WTC11 (cell line): Measurements from ENCODE around the gene GRK1. TPM values are rescaled to one million over a fixed set of nuclear protein-coding genes. Genes with fewer than 3 reads are reported as not detected.

Experiments used
- ATAC-seq: fragments of 200-7000 bp; cut with Tn5 transposase; 2 replicates; pipeline ENCODE4 v1.10.0; 2021; ENCODE audit warnings: mild to moderate bottlenecking, moderate library complexity
- CTCF ChIA-PET: fragments of 300-600 bp; sonication (Branson Sonifier 250); formaldehyde crosslinking; loops from one replicate; lab custom pipeline; 2021; ENCODE audit warnings: antibody characterized with exemption; lab: Charles Lee
- POLR2A ChIA-PET: fragments of 350-600 bp; sonication (Branson Sonifier 250); formaldehyde crosslinking; loops from one replicate; lab custom pipeline; 2021; ENCODE audit warnings: antibody characterized with exemption; lab: Charles Lee
- DNase-seq: peaks from one replicate; pipeline ENCODE4 v3.0.0; 2021; ENCODE audit warnings: low spot score
- H3K27ac Mint-ChIP-seq: 2 replicates; pipeline ENCODE4 v1.8.0; 2021; ENCODE audit warnings: mixed read lengths
- H3K27me3 Mint-ChIP-seq: 2 replicates; pipeline ENCODE4 v1.8.0; 2021; ENCODE audit warnings: low read depth, mild to moderate bottlenecking, moderate library complexity, mixed read lengths
- H3K36me3 Mint-ChIP-seq: 2 replicates; pipeline ENCODE4 v1.8.0; 2021; ENCODE audit warnings: mixed read lengths
- H3K4me1 Mint-ChIP-seq: 2 replicates; pipeline ENCODE4 v1.8.0; 2022; ENCODE audit warnings: mixed read lengths
- H3K4me3 Mint-ChIP-seq: 2 replicates; pipeline ENCODE4 v1.8.0; 2021; ENCODE audit warnings: mild to moderate bottlenecking, moderate library complexity, mixed read lengths
- H3K9me3 Mint-ChIP-seq: 2 replicates; pipeline ENCODE4 v1.8.0; 2021; ENCODE audit warnings: mixed read lengths
- AR ChIP-seq: fragments of 250-450 bp; sonication (Bioruptor Pico); IDR thresholded peaks from 2 replicates; pipeline ENCODE4 v1.9.0; 2021; ENCODE audit warnings: mild to moderate bottlenecking
- ELF4 ChIP-seq: sonication (generic); formaldehyde crosslinking; IDR thresholded peaks from 2 replicates; pipeline ENCODE4 v1.8.1; 2022; ENCODE audit warnings: low read depth, mild to moderate bottlenecking, moderate library complexity, missing genetic modification reagents
- FOXJ3 ChIP-seq: sonication (generic); formaldehyde crosslinking; IDR thresholded peaks from 2 replicates; pipeline ENCODE4 v1.9.0; 2021; ENCODE audit warnings: missing genetic modification reagents, mild to moderate bottlenecking, borderline replicate concordance
- NR1H2 ChIP-seq: sonication (generic); formaldehyde crosslinking; IDR thresholded peaks from 2 replicates; pipeline ENCODE4 v1.9.0; 2021; ENCODE audit warnings: mild to moderate bottlenecking, moderate library complexity, missing genetic modification reagents
- OVOL2 ChIP-seq: fragments of 250-450 bp; sonication (Bioruptor Pico); IDR thresholded peaks from 2 replicates; pipeline ENCODE4 v1.9.0; 2021; ENCODE audit warnings: mild to moderate bottlenecking, borderline replicate concordance
- TEAD1 ChIP-seq: sonication (generic); formaldehyde crosslinking; IDR thresholded peaks from 2 replicates; pipeline ENCODE4 v1.8.0; 2022; ENCODE audit warnings: mild to moderate bottlenecking, missing genetic modification reagents
- TP53 ChIP-seq: sonication (generic); formaldehyde crosslinking; IDR thresholded peaks from 2 replicates; pipeline ENCODE4 v1.8.1; 2023; ENCODE audit warnings: mild to moderate bottlenecking, missing genetic modification reagents
- ZNF281 ChIP-seq: sonication (generic); formaldehyde crosslinking; IDR thresholded peaks from 2 replicates; pipeline ENCODE4 v1.8.0; 2023; ENCODE audit warnings: mild to moderate bottlenecking, missing genetic modification reagents
- ZNF416 ChIP-seq: fragments of 250-450 bp; sonication (Bioruptor Pico); IDR thresholded peaks from 2 replicates; pipeline ENCODE4 v1.9.0; 2021; ENCODE audit warnings: mild to moderate bottlenecking, inconsistent platforms
- ZNF532 ChIP-seq: fragments of 250-450 bp; sonication (Bioruptor Pico); IDR thresholded peaks from 2 replicates; pipeline ENCODE4 v1.9.0; 2021; ENCODE audit warnings: mild to moderate bottlenecking, borderline replicate concordance
- total RNA-seq: library from RNA; stranded (reverse); gene quantifications from 3 replicates; pipeline ENCODE4 v1.2.3, GENCODE V29; 2021
- TF ChIP-seq, protein P1 (sequence below): sonication (generic); formaldehyde crosslinking; IDR thresholded peaks from 2 replicates; pipeline ENCODE4 v1.8.0; 2022; ENCODE audit warnings: mild to moderate bottlenecking, missing genetic modification reagents
- TF ChIP-seq, protein P2 (sequence below): sonication (generic); formaldehyde crosslinking; IDR thresholded peaks from 2 replicates; pipeline ENCODE4 v1.8.1; 2022; ENCODE audit warnings: mild to moderate bottlenecking, missing genetic modification reagents, moderate library complexity, borderline replicate concordance
- TF ChIP-seq, protein P3 (sequence below): sonication (generic); formaldehyde crosslinking; IDR thresholded peaks from 2 replicates; pipeline ENCODE4 v1.8.1; 2023; ENCODE audit warnings: mild to moderate bottlenecking, missing genetic modification reagents

The GRK1 gene
- total RNA-seq, 1 experiment from 2014 or later: 0.17 TPM

GRCh38 chr13:113754691-113755090 lies 87.7 kb downstream of the GRK1 start:
- ChIA-PET CTCF (interaction anchor here (1.0 kb wide), 1 partner anchor 13 kb away, joined by 3 read pairs; no protein-coding TSS in a partner anchor), POLR2A (no interaction called here)
- TF ChIP-seq OVOL2 (no peak), NR1H2 (CRISPR knock-in tag) (no peak), ZNF532 (CRISPR knock-in tag) (no peak), ZNF416 (CRISPR knock-in tag) (no peak), FOXJ3 (no peak), AR (CRISPR knock-in tag) (no peak), TEAD1 (CRISPR knock-in tag) (no peak), ZNF281 (CRISPR knock-in tag) (no peak), TP53 (CRISPR knock-in tag) (no peak), ELF4 (no peak)
- TF ChIP-seq, protein P1, sequence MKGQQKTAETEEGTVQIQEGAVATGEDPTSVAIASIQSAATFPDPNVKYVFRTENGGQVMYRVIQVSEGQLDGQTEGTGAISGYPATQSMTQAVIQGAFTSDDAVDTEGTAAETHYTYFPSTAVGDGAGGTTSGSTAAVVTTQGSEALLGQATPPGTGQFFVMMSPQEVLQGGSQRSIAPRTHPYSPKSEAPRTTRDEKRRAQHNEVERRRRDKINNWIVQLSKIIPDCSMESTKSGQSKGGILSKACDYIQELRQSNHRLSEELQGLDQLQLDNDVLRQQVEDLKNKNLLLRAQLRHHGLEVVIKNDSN: no peak
- TF ChIP-seq, protein P2, sequence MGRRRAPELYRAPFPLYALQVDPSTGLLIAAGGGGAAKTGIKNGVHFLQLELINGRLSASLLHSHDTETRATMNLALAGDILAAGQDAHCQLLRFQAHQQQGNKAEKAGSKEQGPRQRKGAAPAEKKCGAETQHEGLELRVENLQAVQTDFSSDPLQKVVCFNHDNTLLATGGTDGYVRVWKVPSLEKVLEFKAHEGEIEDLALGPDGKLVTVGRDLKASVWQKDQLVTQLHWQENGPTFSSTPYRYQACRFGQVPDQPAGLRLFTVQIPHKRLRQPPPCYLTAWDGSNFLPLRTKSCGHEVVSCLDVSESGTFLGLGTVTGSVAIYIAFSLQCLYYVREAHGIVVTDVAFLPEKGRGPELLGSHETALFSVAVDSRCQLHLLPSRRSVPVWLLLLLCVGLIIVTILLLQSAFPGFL: no peak
- TF ChIP-seq, protein P3, sequence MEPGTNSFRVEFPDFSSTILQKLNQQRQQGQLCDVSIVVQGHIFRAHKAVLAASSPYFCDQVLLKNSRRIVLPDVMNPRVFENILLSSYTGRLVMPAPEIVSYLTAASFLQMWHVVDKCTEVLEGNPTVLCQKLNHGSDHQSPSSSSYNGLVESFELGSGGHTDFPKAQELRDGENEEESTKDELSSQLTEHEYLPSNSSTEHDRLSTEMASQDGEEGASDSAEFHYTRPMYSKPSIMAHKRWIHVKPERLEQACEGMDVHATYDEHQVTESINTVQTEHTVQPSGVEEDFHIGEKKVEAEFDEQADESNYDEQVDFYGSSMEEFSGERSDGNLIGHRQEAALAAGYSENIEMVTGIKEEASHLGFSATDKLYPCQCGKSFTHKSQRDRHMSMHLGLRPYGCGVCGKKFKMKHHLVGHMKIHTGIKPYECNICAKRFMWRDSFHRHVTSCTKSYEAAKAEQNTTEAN (CRISPR knock-in tag): no peak
- Mint-ChIP-seq H3K9me3 (peaks cover 32% of the 10 kb centered on the region), H3K36me3 (peaks cover 15% of the 10 kb centered on the region), H3K4me3 (no peak overlapping the region), H3K4me1 (peaks cover 9% of the 10 kb centered on the region), H3K27me3 (peaks cover 26% of the 10 kb centered on the region), H3K27ac (no peak overlapping the region)
- ATAC-seq: no peak
- no peak for DNase-seq
